Liver (tissue), 9 donors: ENCODE measurements around the gene SGMS1. TPM values are rescaled to one million over a fixed set of nuclear protein-coding genes. Genes with fewer than 3 reads are reported as not detected.

ENCODE experiments used
- DNase-seq: peaks from one replicate; pipeline ENCODE4 v3.0.0-alpha.2; 2017; ENCODE audit warnings: low spot score
- H3K27ac ChIP-seq, 2 donors: one replicate each; pipeline ENCODE4 v1.7.0; 2013; ENCODE audit warnings: inconsistent platforms in 2 of 2, low read length in 2 of 2, control low read depth in 1 of 2, low read depth in 1 of 2, mild to moderate bottlenecking in 1 of 2
- H3K27me3 ChIP-seq, 4 donors: one replicate each; pipeline versions ENCODE4 v1.6.1 to v1.7.0; 2013; ENCODE audit warnings: low read length in 3 of 4, inconsistent platforms in 1 of 4, mild to moderate bottlenecking in 1 of 4, moderate library complexity in 1 of 4; ENCODE audit not compliant: control insufficient read depth in 4 of 4, insufficient read depth in 4 of 4
- H3K36me3 ChIP-seq, 4 donors: one replicate each; pipeline versions ENCODE4 v1.6.1 to v1.7.0; 2013; ENCODE audit warnings: low read length in 3 of 4, mild to moderate bottlenecking in 3 of 4, low read depth in 1 of 4, moderate library complexity in 1 of 4; ENCODE audit not compliant: control insufficient read depth in 4 of 4, insufficient read depth in 3 of 4
- H3K4me1 ChIP-seq, 4 donors: one replicate each; pipeline versions ENCODE4 v1.6.1 to v1.7.0; 2013; ENCODE audit warnings: low read length in 3 of 4, mild to moderate bottlenecking in 3 of 4, moderate library complexity in 1 of 4; ENCODE audit not compliant: control insufficient read depth in 4 of 4, insufficient read depth in 4 of 4
- H3K4me3 ChIP-seq, 3 donors: one replicate each; pipeline versions ENCODE4 v1.6.1 to v1.7.0; 2013; ENCODE audit warnings: low read length in 3 of 3, control low read depth in 1 of 3, low read depth in 1 of 3, mild to moderate bottlenecking in 1 of 3
- H3K9ac ChIP-seq, 2 donors: one replicate each; pipeline ENCODE4 v1.7.0; 2013; ENCODE audit warnings: low read length in 2 of 2, mild to moderate bottlenecking in 2 of 2, moderate library complexity in 2 of 2, control low read depth in 1 of 2, low read depth in 1 of 2
- H3K9me3 ChIP-seq, 4 donors: one replicate each; pipeline versions ENCODE4 v1.6.1 to v1.7.0; 2013; ENCODE audit warnings: low read length in 3 of 4; ENCODE audit not compliant: control insufficient read depth in 4 of 4
- CTCF ChIP-seq: fragments of 150-350 bp; IDR thresholded peaks from 2 replicates; pipeline ENCODE4 v1.5.1; 2017; ENCODE audit warnings: improper control_type of control experiment, low read depth, low read length; ENCODE audit not compliant: missing input control
- FOXA1 ChIP-seq: IDR thresholded peaks from 2 replicates; pipeline ENCODE4 v1.6.1; 2016; ENCODE audit warnings: antibody characterized with exemption
- FOXA2 ChIP-seq: IDR thresholded peaks from 2 replicates; pipeline ENCODE4 v1.6.1; 2016; ENCODE audit warnings: antibody characterized with exemption
- GABPA ChIP-seq, 2 donors: IDR thresholded peaks in 1 of 2; conservative IDR thresholded peaks in 1 of 2; 2 replicates each; pipeline ENCODE4 v1.6.1; 2016; ENCODE audit warnings: antibody characterized with exemption in 2 of 2, mild to moderate bottlenecking in 1 of 2, moderate library complexity in 1 of 2
- HNF4A ChIP-seq, 2 donors: conservative IDR thresholded peaks; 2 replicates each; pipeline ENCODE4 v1.6.1; 2016; ENCODE audit warnings: antibody characterized with exemption in 2 of 2, mild to moderate bottlenecking in 2 of 2
- HNF4G ChIP-seq: IDR thresholded peaks from 2 replicates; pipeline ENCODE4 v1.6.1; 2016; ENCODE audit warnings: antibody characterized with exemption
- JUND ChIP-seq, 2 donors: IDR thresholded peaks; 2 replicates each; pipeline ENCODE4 v1.6.1; 2016; ENCODE audit warnings: antibody characterized with exemption in 2 of 2
- MAX ChIP-seq: IDR thresholded peaks from 2 replicates; pipeline ENCODE4 v1.6.1; 2016; ENCODE audit warnings: antibody characterized with exemption
- NR2F2 ChIP-seq: IDR thresholded peaks from 2 replicates; pipeline ENCODE4 v1.6.1; 2016; ENCODE audit warnings: antibody characterized with exemption
- REST ChIP-seq: IDR thresholded peaks from 2 replicates; pipeline ENCODE4 v1.6.1; 2016; ENCODE audit warnings: antibody characterized with exemption, mild to moderate bottlenecking
- RXRA ChIP-seq, 2 donors: IDR thresholded peaks; 2 replicates each; pipeline ENCODE4 v1.6.1; 2017 to 2018; ENCODE audit warnings: antibody characterized with exemption in 2 of 2, mild to moderate bottlenecking in 1 of 2
- SP1 ChIP-seq: IDR thresholded peaks from 2 replicates; pipeline ENCODE4 v1.6.1; 2018; ENCODE audit warnings: antibody characterized with exemption, mild to moderate bottlenecking
- TAF1 ChIP-seq: conservative IDR thresholded peaks from 2 replicates; pipeline ENCODE4 v1.6.1; 2016; ENCODE audit warnings: antibody characterized with exemption, mild to moderate bottlenecking
- YY1 ChIP-seq: IDR thresholded peaks from 2 replicates; pipeline ENCODE4 v1.6.1; 2016; ENCODE audit warnings: antibody characterized with exemption, mild to moderate bottlenecking
- ZBTB33 ChIP-seq: IDR thresholded peaks from 2 replicates; pipeline ENCODE4 v1.6.1; 2016; ENCODE audit warnings: antibody characterized with exemption
- WGBS: extraction: QIAGEN DNeasy Blood & Tissue Kit; methylation state at CpG from one replicate; pipeline ENCODE4 v1.1.7; 2013; 5-methylcytosine and 5-hydroxymethylcytosine counted together
- polyA plus RNA-seq, 2 donors: library from polyadenylated mRNA; stranded (reverse) in 1 of 2; unstranded in 1 of 2; fragments of 200-250 nt in 1 of 2; fragments of >200 nt in 1 of 2; fragmentation: Nextera tagmentation in 1 of 2; extraction: Ambion mirVana in 1 of 2; gene quantifications; one replicate each; pipeline versions ENCODE4 v1.2.1 to v1.2.3, GENCODE V29; 2013 to 2015
- total RNA-seq, 2 donors: library from RNA; depleted of rRNA; stranded (reverse); fragments of >200 nt; gene quantifications; one replicate each; pipeline ENCODE4 v1.2.3, GENCODE V29; 2014
- donor health status: healthy.
- donor health status: healthy.
- donor health status: healthy.
- donor health status: healthy.
- donor health status: healthy.

SGMS1 gene
- total and polyA plus RNA-seq, 4 donors: 6.8 to 98.2 (median 21.1) TPM

- no peak overlapping the region for H3K4me3 ChIP-seq
- H3K9me3 ChIP-seq: no peaks in the 10 kb centered on the region
- no peak overlapping the region for H3K27ac ChIP-seq
- no peak overlapping the region for H3K9ac ChIP-seq
- no peaks in the 10 kb centered on the region for H3K36me3 ChIP-seq
- peaks cover 3 to 65% (median 49%) of the 10 kb centered on the region in 4 donors for H3K4me1 ChIP-seq
- 94% methylated on average over 1 of the region's 1 CpG for WGBS
- no peak for DNase-seq
- TF ChIP-seq FOXA1: no peak
- no peak for TF ChIP-seq JUND (IDR thresholded peaks at IDR 0.05)
- TF ChIP-seq ZBTB33: no peak
- TF ChIP-seq RXRA (IDR thresholded peaks at IDR 0.05): no peak
- TF ChIP-seq MAX: no peak
- no peak for TF ChIP-seq HNF4G
- TF ChIP-seq GABPA (IDR thresholded peaks at IDR 0.05 in 1 of 2, conservative IDR thresholded peaks at IDR 0.05 in 1 of 2): no peak
- no peak for TF ChIP-seq FOXA2
- TF ChIP-seq TAF1: no peak
- no peak for TF ChIP-seq SP1
- TF ChIP-seq CTCF: no peak
- no peak for TF ChIP-seq HNF4A (conservative IDR thresholded peaks at IDR 0.05)
- TF ChIP-seq NR2F2: no peak
- no peak for TF ChIP-seq YY1
- TF ChIP-seq REST: no peak
- H3K27me3 ChIP-seq: no peaks in the 10 kb centered on the region
Observed at GRCh38 chr10:50601974-50602373, 21.8 kb downstream of the SGMS1 start.

GRCh38 chr10:50600831-50601477 is 22.8 kb downstream of the SGMS1 start:
- H3K9ac ChIP-seq: no peak overlapping the region
- H3K36me3 ChIP-seq: no peaks in the 10 kb centered on the region
- H3K4me1 ChIP-seq: peaks cover 3 to 64% (median 44%) of the 10 kb centered on the region in 4 donors
- TF ChIP-seq JUND (IDR thresholded peaks at IDR 0.05): no peak
- TF ChIP-seq TAF1: no peak
- TF ChIP-seq CTCF: no peak
- TF ChIP-seq FOXA2: no peak
- no peak for TF ChIP-seq REST
- no peak for DNase-seq
- no peaks in the 10 kb centered on the region for H3K9me3 ChIP-seq
- no peak overlapping the region for H3K4me3 ChIP-seq
- no peaks in the 10 kb centered on the region for H3K27me3 ChIP-seq
- no peak overlapping the region for H3K27ac ChIP-seq
- WGBS: 93% methylated on average over 2 of the region's 2 CpGs
